Prostate gland (tissue), 2 donors: Measurements from ENCODE around the gene AKAP13.

Experiments used
- POLR2A ChIP-seq: fragments of 450-650 bp; IDR thresholded peaks from one replicate; pipeline ENCODE4 v1.6.1; 2016; ENCODE audit warnings: antibody characterized with exemption, mild to moderate bottlenecking
- POLR2AphosphoS5 ChIP-seq: sonication (generic); formaldehyde crosslinking; IDR thresholded peaks from one replicate; pipeline ENCODE4 v1.6.1; 2017; ENCODE audit warnings: antibody characterized with exemption
- TF ChIP-seq, protein P1 (sequence below), 4 experiments: fragments of 200-600 bp in 2 of 4; fragments of 450-650 bp in 2 of 4; sonication (generic) in 2 of 4; IDR thresholded peaks; 1 replicate in 3 of 4; 2 replicates in 1 of 4; pipeline ENCODE4 v1.5.1; 2016 to 2019; ENCODE audit warnings: antibody characterized with exemption in 4 of 4, mild to moderate bottlenecking in 2 of 4, moderate library complexity in 2 of 4

- TF ChIP-seq, protein P1, sequence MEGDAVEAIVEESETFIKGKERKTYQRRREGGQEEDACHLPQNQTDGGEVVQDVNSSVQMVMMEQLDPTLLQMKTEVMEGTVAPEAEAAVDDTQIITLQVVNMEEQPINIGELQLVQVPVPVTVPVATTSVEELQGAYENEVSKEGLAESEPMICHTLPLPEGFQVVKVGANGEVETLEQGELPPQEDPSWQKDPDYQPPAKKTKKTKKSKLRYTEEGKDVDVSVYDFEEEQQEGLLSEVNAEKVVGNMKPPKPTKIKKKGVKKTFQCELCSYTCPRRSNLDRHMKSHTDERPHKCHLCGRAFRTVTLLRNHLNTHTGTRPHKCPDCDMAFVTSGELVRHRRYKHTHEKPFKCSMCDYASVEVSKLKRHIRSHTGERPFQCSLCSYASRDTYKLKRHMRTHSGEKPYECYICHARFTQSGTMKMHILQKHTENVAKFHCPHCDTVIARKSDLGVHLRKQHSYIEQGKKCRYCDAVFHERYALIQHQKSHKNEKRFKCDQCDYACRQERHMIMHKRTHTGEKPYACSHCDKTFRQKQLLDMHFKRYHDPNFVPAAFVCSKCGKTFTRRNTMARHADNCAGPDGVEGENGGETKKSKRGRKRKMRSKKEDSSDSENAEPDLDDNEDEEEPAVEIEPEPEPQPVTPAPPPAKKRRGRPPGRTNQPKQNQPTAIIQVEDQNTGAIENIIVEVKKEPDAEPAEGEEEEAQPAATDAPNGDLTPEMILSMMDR (IDR thresholded peaks at IDR 0.05), result no peak
- TF ChIP-seq POLR2A (no peak), POLR2AphosphoS5 (no peak)
Measured at GRCh38 chr15:85777250-85778106, 397.1 kb downstream of the AKAP13 start.
